ENCODE measurements around the gene CNGB1. TPM values are rescaled to one million over a fixed set of nuclear protein-coding genes. Genes with fewer than 3 reads are reported as not detected.
A peak's percentile ranks its signal among the peaks of the same experiment; 100 is the strongest.
"Not testable (repeated sequence)": the region's sequence is repeated elsewhere in the genome, so short reads cannot be mapped to it uniquely, and the experiment has no call there.

Gene CNGB1
- total RNA-seq, 2 donors from 2014 or later, result 0.51 TPM; not detected in 1

DNA sequence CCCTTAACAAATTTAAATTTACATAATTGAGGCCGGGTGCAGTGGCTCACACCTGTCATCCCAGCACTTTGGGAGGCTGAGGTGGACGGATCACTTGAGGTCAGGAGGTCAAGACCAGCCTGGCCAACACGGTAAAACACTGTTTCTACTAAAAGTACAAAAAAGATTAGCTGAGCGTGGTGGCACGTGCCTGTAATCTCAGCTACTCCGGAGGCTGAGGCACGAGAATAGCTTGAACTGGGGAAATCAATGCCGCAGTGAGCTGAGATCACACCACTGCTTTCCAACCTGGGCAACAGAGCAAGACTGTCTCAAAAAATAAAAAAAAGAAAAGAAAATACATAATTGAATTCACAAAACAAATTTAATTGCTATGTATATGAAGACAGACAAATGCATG, 112.3 kb downstream of the CNGB1 start:
- no peaks in the 10 kb centered on the region for H3K36me3 Mint-ChIP-seq
- DNase-seq (ENCODE audit: low spot score in 2 of 2) (no peak), ATAC-seq (no peak)
- H3K9me3 Mint-ChIP-seq, result no peaks in the 10 kb centered on the region
- H3K27ac Mint-ChIP-seq, result no peak overlapping the region

- H3K9me3 Mint-ChIP-seq; H3K27ac Mint-ChIP-seq; DNase-seq (ENCODE audit: low spot score in 2 of 2); ATAC-seq; H3K36me3 Mint-ChIP-seq: not testable (repeated sequence)
These were observed 112.9 kb downstream of the CNGB1 start for GRCh38 chr16:57857991-57858390.

DNA sequence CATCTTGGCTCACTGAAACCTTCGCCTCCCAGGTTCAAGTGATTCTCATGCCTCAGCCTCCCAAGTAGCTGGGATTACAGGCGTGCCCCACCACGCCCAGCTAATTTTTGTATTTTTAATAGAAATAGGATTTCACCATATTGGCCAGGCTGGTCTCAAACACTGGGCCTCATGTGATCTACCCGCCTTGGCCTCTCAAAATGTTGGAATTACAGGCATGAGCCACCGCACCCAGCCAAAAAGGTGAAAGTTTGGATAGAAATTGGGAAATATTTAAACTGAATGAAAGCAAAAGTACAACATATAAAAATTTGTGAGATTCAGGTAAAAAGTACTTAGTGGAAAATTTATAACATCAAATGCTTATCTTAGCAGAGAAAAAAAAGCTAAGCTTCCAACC, 115.7 kb downstream of the CNGB1 start:
- Mint-ChIP-seq H3K27ac (no peak overlapping the region), H3K9me3 (no peaks in the 10 kb centered on the region), H3K36me3 (no peaks in the 10 kb centered on the region)
- ATAC-seq, result no peak
- no peak for DNase-seq (ENCODE audit: low spot score in 2 of 2)

DNA sequence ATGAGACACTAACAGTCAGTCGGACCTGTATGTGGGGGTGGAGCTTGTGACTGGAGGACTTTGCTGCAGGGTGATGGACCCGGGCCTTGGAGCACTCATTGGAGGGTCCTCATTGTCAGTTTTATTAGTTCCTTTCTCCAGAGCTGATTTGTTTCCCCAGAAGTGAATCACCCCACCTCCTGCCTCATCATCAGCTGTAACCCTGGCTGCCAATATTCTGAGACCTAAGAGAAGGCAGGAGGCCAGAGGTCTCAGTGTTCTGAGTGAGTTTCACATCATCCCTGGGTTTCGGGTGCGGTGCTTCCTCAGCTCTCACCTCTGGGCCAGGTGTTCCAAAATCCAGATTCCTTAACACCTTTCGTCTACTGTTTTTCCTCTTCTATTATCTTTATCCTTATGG, 118.7 kb downstream of the CNGB1 start:
- ATAC-seq (no peak), DNase-seq (ENCODE audit: low spot score in 2 of 2) (no peak)
- Mint-ChIP-seq H3K27ac (peak overlapping the region in 1 of 2 donors; percentile 85), H3K36me3 (no peaks in the 10 kb centered on the region), H3K9me3 (no peaks in the 10 kb centered on the region)

GRCh38 chr16:57848181-57848580, 122.7 kb downstream of the CNGB1 start:
- no peaks in the 10 kb centered on the region for H3K9me3 Mint-ChIP-seq
- ATAC-seq, result no peak
- no peak for DNase-seq (ENCODE audit: low spot score in 2 of 2)

DNA sequence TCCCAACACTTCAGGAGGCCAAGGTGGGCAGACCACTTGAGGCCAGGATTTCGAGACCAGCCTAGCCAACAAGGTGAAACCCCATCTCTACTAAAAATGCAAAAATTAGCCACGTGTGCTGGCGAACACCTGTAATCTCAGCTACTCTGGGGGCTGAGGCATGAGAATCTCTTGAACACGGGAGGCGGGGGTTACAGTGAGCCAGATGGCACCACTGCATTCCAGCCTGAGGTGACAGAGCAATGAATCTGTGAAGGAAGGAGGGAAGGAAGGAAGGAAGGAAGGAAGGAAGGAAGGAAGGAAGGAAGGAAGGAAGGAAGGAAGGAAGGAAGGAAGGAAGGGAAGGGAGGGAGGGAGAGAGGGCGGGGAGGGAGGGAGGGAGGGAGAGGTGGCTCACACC, 124.0 kb downstream of the CNGB1 start:
- DNase-seq (ENCODE audit: low spot score in 2 of 2); H3K9me3 Mint-ChIP-seq; H3K27ac Mint-ChIP-seq; ATAC-seq; H3K36me3 Mint-ChIP-seq: not testable (repeated sequence)

More at GRCh38 chr16:57848181-57848580, 122.7 kb downstream of the CNGB1 start:
- Mint-ChIP-seq H3K36me3 (no peaks in the 10 kb centered on the region), H3K27ac (no peak overlapping the region)

GRCh38 chr16:57846078-57846697, 124.7 kb downstream of the CNGB1 start:
- no peaks in the 10 kb centered on the region for H3K36me3 Mint-ChIP-seq
- H3K27ac Mint-ChIP-seq, result no peak overlapping the region
- no peak for DNase-seq (ENCODE audit: low spot score in 2 of 2)
- no peaks in the 10 kb centered on the region for H3K9me3 Mint-ChIP-seq
- peak in 1 of 2 donors; percentile 41 for ATAC-seq

DNA sequence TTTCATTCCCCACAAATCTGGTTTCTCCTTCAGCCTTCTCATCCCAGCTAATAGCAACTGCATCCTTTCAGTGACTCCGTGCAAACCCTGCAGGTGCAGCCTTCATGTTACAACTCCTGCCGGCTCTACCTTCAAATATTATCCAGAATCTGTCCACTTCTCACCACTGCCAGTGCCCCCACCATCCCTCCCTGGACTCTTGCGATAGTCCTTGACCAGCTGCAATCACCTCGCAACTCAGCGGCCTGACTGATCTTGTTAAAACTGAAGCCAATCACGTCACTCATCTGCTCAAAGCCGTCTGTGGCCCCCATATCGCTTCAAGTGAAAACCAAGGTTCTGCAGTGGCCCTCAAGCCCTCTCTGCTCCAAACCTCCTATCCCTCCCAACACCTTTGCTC, 125.8 kb downstream of the CNGB1 start:
- peak overlapping the region in 1 of 2 donors; percentile 89 for H3K27ac Mint-ChIP-seq
- no peaks in the 10 kb centered on the region for H3K36me3 Mint-ChIP-seq
- no peak for DNase-seq (ENCODE audit: low spot score in 2 of 2)

GRCh38 chr16:57844416-57845030, 126.4 kb downstream of the CNGB1 start:
- DNase-seq (ENCODE audit: low spot score in 2 of 2), result no peak
- ATAC-seq, result no peak
- Mint-ChIP-seq H3K27ac (no peak overlapping the region), H3K36me3 (no peaks in the 10 kb centered on the region), H3K9me3 (no peaks in the 10 kb centered on the region)

More for the DNA sequence above, 125.8 kb downstream of the CNGB1 start:
- ATAC-seq, result no peak
- H3K9me3 Mint-ChIP-seq, result no peaks in the 10 kb centered on the region

DNA sequence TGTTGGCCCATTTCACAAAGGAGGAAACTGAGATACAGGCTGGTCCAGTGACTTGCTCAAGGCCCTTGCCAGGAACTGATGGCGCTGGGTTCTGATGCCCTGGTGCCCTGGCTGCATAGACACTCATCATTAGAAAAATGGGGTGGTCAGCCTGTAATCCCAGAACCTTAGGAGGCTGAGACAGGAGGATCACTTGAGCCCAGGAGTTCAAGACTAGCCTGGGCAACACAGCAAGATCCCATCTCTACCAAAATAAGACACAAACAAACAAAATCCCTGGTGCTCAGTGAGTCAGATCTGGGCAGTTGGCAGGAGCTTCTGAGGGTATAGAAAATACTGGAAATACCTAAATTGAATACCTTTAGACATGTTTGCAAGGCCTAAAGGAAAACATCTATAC, 127.5 kb downstream of the CNGB1 start:
- DNase-seq (ENCODE audit: low spot score in 2 of 2) (no peak), ATAC-seq (no peak)
- Mint-ChIP-seq H3K9me3 (no peaks in the 10 kb centered on the region), H3K27ac (no peak overlapping the region), H3K36me3 (no peaks in the 10 kb centered on the region)

GRCh38 chr16:57842601-57843000, 128.3 kb downstream of the CNGB1 start:
- no peak for DNase-seq (ENCODE audit: low spot score in 2 of 2)
- peak overlapping the region in 1 of 2 donors; percentile 6 for H3K27ac Mint-ChIP-seq
- no peaks in the 10 kb centered on the region for H3K9me3 Mint-ChIP-seq
- no peak for ATAC-seq
- H3K36me3 Mint-ChIP-seq, result no peaks in the 10 kb centered on the region

GRCh38 chr16:57840833-57841232, 130.1 kb downstream of the CNGB1 start:
- no peak overlapping the region for H3K27ac Mint-ChIP-seq
- ATAC-seq (no peak), DNase-seq (ENCODE audit: low spot score in 2 of 2) (no peak)
- no peaks in the 10 kb centered on the region for H3K36me3 Mint-ChIP-seq
- H3K9me3 Mint-ChIP-seq, result no peaks in the 10 kb centered on the region

DNA sequence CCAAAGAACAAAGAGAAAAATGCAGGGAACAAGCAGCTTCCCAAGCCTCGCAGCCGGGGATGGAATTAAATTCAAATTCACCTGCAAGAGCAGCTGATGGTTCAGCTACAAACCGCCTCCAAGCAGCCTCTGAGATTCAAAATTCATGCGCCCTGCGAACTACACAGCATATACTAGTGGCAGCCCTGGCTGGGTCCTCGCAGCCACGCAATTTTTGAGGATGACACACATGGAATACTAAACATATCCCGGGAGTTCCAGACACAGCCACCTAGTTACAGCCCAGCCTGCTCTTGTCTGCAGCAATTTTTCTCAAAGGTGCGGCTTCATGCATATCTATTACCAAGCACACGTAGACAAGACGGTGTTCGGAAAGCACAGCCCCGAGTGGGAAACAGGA, 132.8 kb downstream of the CNGB1 start:
- DNase-seq (ENCODE audit: low spot score in 2 of 2), result no peak
- Mint-ChIP-seq H3K27ac (no peak overlapping the region), H3K36me3 (no peaks in the 10 kb centered on the region)

GRCh38 chr16:57837305-57838125, 133.4 kb downstream of the CNGB1 start:
- no peak for DNase-seq (ENCODE audit: low spot score in 2 of 2)
- ATAC-seq, result no peak
- H3K36me3 Mint-ChIP-seq, result no peaks in the 10 kb centered on the region
- H3K27ac Mint-ChIP-seq, result peak overlapping the region in 1 of 2 donors; percentile 15
- no peaks in the 10 kb centered on the region for H3K9me3 Mint-ChIP-seq

More for the DNA sequence above, 132.8 kb downstream of the CNGB1 start:
- H3K9me3 Mint-ChIP-seq, result no peaks in the 10 kb centered on the region
- no peak for ATAC-seq

DNA sequence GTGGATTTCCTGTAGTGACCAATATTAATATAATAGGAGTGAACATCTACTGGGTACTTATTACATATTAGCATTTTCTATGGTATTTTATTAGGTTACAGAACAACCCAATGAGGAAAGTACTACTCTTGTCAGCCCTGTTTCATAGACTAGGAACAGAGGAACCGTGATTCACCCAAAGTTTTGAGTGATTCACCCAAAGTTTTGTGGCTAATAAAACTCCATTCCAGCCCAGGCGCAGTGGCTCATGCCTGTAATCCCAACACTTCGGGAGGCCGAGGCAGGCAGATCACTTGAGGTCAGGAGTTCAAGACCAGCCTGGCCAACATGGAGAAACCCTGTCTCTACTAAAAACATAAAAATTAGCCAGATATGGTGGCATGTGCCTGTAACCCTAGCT, 135.5 kb downstream of the CNGB1 start:
- DNase-seq (ENCODE audit: low spot score in 2 of 2); H3K36me3 Mint-ChIP-seq; H3K9me3 Mint-ChIP-seq; ATAC-seq; H3K27ac Mint-ChIP-seq: not testable (repeated sequence)

GRCh38 chr16:57834936-57835335, 136.0 kb downstream of the CNGB1 start:
- no peak overlapping the region for H3K27ac Mint-ChIP-seq
- ATAC-seq (no peak), DNase-seq (ENCODE audit: low spot score in 2 of 2) (no peak)
- no peaks in the 10 kb centered on the region for H3K9me3 Mint-ChIP-seq
- H3K36me3 Mint-ChIP-seq, result no peaks in the 10 kb centered on the region

All from activated naive CD4-positive, alpha-beta T cell treated with anti-CD3 and anti-CD28 coated beads, Interleukin-2, amount 50 U/mL, for 72 hours (primary cell).